Neutrophil (primary cell): ENCODE results near the gene MFSD1.

Experiments
- H3K27ac ChIP-seq: fragments of 200-600 bp; sonication (generic); 2 replicates; pipeline ENCODE4 v1.5.1; 2016; ENCODE audit warnings: mild to moderate bottlenecking, moderate library complexity
- H3K27me3 ChIP-seq: fragments of 200-600 bp; sonication (generic); 2 replicates; pipeline ENCODE4 v1.6.0; 2016; ENCODE audit warnings: mild to moderate bottlenecking
- H3K36me3 ChIP-seq: fragments of 200-600 bp; sonication (generic); 2 replicates; pipeline ENCODE4 v1.5.1; 2017
- H3K4me1 ChIP-seq, 2 experiments: fragments of 200-600 bp in 1 of 2; sonication (generic) in 1 of 2; 1 replicate in 1 of 2; 2 replicates in 1 of 2; pipeline versions ENCODE4 v1.5.1 to v1.6.1; 2013 to 2016; ENCODE audit warnings: low read depth in 1 of 2, low read length in 1 of 2, mild to moderate bottlenecking in 1 of 2, moderate library complexity in 1 of 2; ENCODE audit not compliant: control insufficient read depth in 1 of 2, insufficient read depth in 1 of 2
- H3K4me3 ChIP-seq, 2 experiments: fragments of 200-600 bp in 1 of 2; sonication (generic) in 1 of 2; 1 replicate in 1 of 2; 2 replicates in 1 of 2; pipeline ENCODE4 v1.5.1; 2013 to 2016; ENCODE audit warnings: low read depth in 1 of 2, low read length in 1 of 2, mild to moderate bottlenecking in 1 of 2, moderate library complexity in 1 of 2
- H3K9me3 ChIP-seq: fragments of 200-600 bp; sonication (generic); 2 replicates; pipeline ENCODE4 v1.5.1; 2016
- TF ChIP-seq, protein P1 (sequence below): fragments of 200-600 bp; sonication (generic); IDR thresholded peaks from 2 replicates; pipeline ENCODE4 v1.5.1; 2016; ENCODE audit warnings: antibody characterized with exemption

MFSD1 gene

GRCh38 chr3:158763421-158763820 lies 38.4 kb upstream of the MFSD1 start:
- H3K4me1 ChIP-seq: no peaks in the 10 kb centered on the region
- H3K27me3 ChIP-seq: no peaks in the 10 kb centered on the region
- H3K4me3 ChIP-seq: no peak overlapping the region
- H3K36me3 ChIP-seq: no peaks in the 10 kb centered on the region
- no peak overlapping the region for H3K27ac ChIP-seq
- TF ChIP-seq, protein P1, sequence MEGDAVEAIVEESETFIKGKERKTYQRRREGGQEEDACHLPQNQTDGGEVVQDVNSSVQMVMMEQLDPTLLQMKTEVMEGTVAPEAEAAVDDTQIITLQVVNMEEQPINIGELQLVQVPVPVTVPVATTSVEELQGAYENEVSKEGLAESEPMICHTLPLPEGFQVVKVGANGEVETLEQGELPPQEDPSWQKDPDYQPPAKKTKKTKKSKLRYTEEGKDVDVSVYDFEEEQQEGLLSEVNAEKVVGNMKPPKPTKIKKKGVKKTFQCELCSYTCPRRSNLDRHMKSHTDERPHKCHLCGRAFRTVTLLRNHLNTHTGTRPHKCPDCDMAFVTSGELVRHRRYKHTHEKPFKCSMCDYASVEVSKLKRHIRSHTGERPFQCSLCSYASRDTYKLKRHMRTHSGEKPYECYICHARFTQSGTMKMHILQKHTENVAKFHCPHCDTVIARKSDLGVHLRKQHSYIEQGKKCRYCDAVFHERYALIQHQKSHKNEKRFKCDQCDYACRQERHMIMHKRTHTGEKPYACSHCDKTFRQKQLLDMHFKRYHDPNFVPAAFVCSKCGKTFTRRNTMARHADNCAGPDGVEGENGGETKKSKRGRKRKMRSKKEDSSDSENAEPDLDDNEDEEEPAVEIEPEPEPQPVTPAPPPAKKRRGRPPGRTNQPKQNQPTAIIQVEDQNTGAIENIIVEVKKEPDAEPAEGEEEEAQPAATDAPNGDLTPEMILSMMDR: no peak
- H3K9me3 ChIP-seq: no peaks in the 10 kb centered on the region

- Histone ChIP-seq H3K4me1 (no peaks in the 10 kb centered on the region), H3K36me3 (no peaks in the 10 kb centered on the region), H3K4me3 (no peak overlapping the region), H3K9me3 (no peaks in the 10 kb centered on the region), H3K27me3 (no peaks in the 10 kb centered on the region), H3K27ac (no peak overlapping the region)
- TF ChIP-seq, protein P1: no peak
These were observed 36.2 kb upstream of the MFSD1 start for GRCh38 chr3:158765518-158766205.

- Histone ChIP-seq H3K27ac (no peak overlapping the region), H3K9me3 (no peaks in the 10 kb centered on the region), H3K4me3 (no peak overlapping the region), H3K27me3 (no peaks in the 10 kb centered on the region), H3K36me3 (no peaks in the 10 kb centered on the region), H3K4me1 (no peaks in the 10 kb centered on the region)
- TF ChIP-seq, protein P1: no peak
These were observed 35.5 kb upstream of the MFSD1 start for GRCh38 chr3:158766364-158766763.

- H3K36me3 ChIP-seq: no peaks in the 10 kb centered on the region
- no peaks in the 10 kb centered on the region for H3K9me3 ChIP-seq
- no peak overlapping the region for H3K4me3 ChIP-seq
- TF ChIP-seq, protein P1: no peak
- H3K27ac ChIP-seq: no peak overlapping the region
- H3K4me1 ChIP-seq: no peaks in the 10 kb centered on the region
- no peaks in the 10 kb centered on the region for H3K27me3 ChIP-seq
These were observed 33.5 kb upstream of the MFSD1 start for GRCh38 chr3:158768361-158768787.

DNA sequence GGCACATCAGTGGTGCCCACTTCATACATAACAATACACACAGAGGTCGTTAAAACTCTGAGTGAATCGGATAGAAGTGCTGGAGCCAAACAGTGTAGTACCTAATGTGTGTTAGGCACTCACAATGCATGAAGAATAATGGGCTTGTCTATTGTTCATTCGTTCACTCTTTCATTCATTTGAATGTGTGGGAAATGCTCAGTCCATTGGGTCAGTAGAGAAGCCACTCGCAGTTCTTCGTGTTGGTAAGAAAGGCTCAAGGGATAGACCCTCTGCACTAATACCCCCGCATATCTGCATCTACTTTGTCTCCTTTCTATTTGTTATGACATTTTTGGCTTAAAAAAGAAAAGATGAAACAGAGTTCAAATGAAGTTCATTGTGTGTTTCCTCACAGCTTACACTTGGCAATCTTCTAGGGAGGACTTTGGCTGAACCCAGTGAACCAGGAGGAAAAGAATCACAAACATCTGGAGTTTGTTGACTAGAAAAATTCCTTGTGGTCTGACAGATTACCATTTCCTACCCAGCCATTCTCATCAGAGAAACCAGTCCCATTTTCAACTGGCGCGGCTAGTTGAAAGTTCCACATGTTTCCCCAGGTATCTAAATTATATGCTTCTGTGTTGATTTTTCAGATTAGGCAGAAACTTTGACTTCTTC lies 32.8 kb upstream of the MFSD1 start:
- no peaks in the 10 kb centered on the region for H3K9me3 ChIP-seq
- H3K4me3 ChIP-seq: no peak overlapping the region
- no peak overlapping the region for H3K27ac ChIP-seq
- H3K4me1 ChIP-seq: no peaks in the 10 kb centered on the region
- H3K36me3 ChIP-seq: no peaks in the 10 kb centered on the region
- TF ChIP-seq, protein P1: no peak
- no peaks in the 10 kb centered on the region for H3K27me3 ChIP-seq
